Limb (tissue), 2 donors: ENCODE results near the gene LIPJ.

ENCODE experiments used
- DNase-seq, 2 donors: peaks; one replicate each; pipeline ENCODE4 v3.0.0-alpha.2; 2016; ENCODE audit errors: extremely low spot score in 2 of 2

LIPJ gene

GRCh38 chr10:88586462-88586861 is at the start of gene LIPJ:
Gene LIPJ (plus strand): TSS chr10:88586762. CDS start chr10:88590688, 3,926 bp downstream.
- no peak for DNase-seq

GRCh38 chr10:88537322-88537721 is 49.2 kb upstream of the LIPJ start:
- no peak for DNase-seq

- DNase-seq: no peak
Observed at GRCh38 chr10:88538048-88538447, 48.5 kb upstream of the LIPJ start.

GRCh38 chr10:88540351-88540750 is 46.2 kb upstream of the LIPJ start:
- DNase-seq: no peak

- DNase-seq: no peak
Observed at GRCh38 chr10:88541116-88541626, 45.4 kb upstream of the LIPJ start.

GRCh38 chr10:88542522-88542921 is 44.0 kb upstream of the LIPJ start:
- DNase-seq: no peak

GRCh38 chr10:88544140-88544870 is 42.3 kb upstream of the LIPJ start:
- no peak for DNase-seq

- DNase-seq: no peak
Observed at GRCh38 chr10:88545359-88545758, 41.2 kb upstream of the LIPJ start.

GRCh38 chr10:88546497-88546896 is 40.1 kb upstream of the LIPJ start:
- DNase-seq: no peak

GRCh38 chr10:88551246-88551645 is 35.3 kb upstream of the LIPJ start:
- no peak for DNase-seq

GRCh38 chr10:88553116-88553752 is 33.3 kb upstream of the LIPJ start:
- peak; percentile 52 to 77 for DNase-seq

GRCh38 chr10:88555190-88555908 is 31.2 kb upstream of the LIPJ start:
- DNase-seq: no peak

- DNase-seq: no peak
Observed at GRCh38 chr10:88557256-88557655, 29.3 kb upstream of the LIPJ start.

- DNase-seq: no peak
Observed at GRCh38 chr10:88557658-88558057, 28.9 kb upstream of the LIPJ start.

- DNase-seq: no peak
Observed at GRCh38 chr10:88562152-88562551, 24.4 kb upstream of the LIPJ start.

GRCh38 chr10:88565072-88565471 is 21.5 kb upstream of the LIPJ start:
- peak in 1 of 2 donors; percentile 51 for DNase-seq

- DNase-seq: no peak
Observed at GRCh38 chr10:88582411-88582805, 4.2 kb upstream of the LIPJ start.

- peak; percentile 60 to 84 for DNase-seq
Observed at GRCh38 chr10:88582806-88583583, 3.6 kb upstream of the LIPJ start, which contains the start of gene RNLS. Gene RNLS (minus strand): TSS chr10:88583318.

GRCh38 chr10:88583584-88583957 is 3.0 kb upstream of the LIPJ start:
- no peak for DNase-seq

GRCh38 chr10:88592381-88592780 is 5.8 kb downstream of the LIPJ start:
- no peak for DNase-seq

- DNase-seq: no peak
Observed at GRCh38 chr10:88592906-88593305, 6.3 kb downstream of the LIPJ start.
